ENCODE measurements around the gene GPS2. TPM values are rescaled to one million over a fixed set of nuclear protein-coding genes. Genes with fewer than 3 reads are reported as not detected.

GPS2 gene
- total and polyA plus RNA-seq, 2 experiments from 2014 or later = 83.4 to 122 TPM

DNA sequence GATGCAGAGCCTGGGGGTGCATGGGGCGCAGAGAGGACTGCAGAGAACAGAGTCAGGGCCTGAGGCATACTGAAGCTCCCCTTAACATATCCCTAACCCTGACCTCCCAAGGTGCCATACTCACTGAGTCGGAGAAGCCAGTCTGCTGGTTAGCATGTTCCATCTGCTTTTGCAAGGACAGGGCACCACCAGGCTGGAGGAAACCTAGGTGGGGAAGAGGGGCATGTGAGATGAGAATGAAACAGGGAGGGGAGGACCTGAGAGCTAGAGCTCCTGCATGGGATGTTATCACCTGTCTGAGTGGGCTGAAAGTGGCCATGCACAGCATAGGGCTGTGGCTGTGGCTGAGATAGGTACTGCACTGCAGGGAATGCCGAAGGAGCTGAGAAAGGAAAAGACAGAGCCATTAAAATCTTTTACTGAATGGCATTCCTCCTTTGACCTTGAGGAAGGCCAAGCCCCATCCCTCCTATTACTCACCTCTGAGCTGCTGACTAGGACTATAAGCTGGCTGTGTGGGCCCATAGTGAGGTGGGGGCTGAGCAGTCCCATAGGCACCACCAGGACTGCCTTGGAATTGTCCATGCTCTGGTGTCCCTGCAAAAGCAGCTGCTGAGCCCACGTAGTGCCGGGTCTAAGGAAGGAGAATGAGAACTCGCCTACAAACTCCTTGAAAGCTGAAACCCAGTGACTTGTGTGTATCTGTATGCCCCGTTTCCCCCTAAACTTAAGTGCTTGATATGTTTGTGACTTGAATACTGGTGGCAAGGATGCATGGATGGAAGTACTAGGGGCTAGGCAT lies 1.9 kb downstream of the GPS2 start:
- Histone ChIP-seq H3K79me2 (replicated peaks; ENCODE audit: insufficient read depth) (peaks cover 40% of the 10 kb centered on the region), H3K4me2 (peak overlapping the region; percentile 99), H3K4me3 (peak overlapping the region; percentile 94; the same call in 1 of the 2 replicates), H3K4me1 (ENCODE audit: insufficient read depth) (peaks cover 27% of the 10 kb centered on the region; the same call in 1 of the 2 replicates), H3F3A (replicated peaks; ENCODE audit: low read depth) (peaks cover 76% of the 10 kb centered on the region), H3K36me3 (ENCODE audit: insufficient read depth) (peaks cover 37% of the 10 kb centered on the region), H3K27me3 (ENCODE audit: insufficient read depth) (no peaks in the 10 kb centered on the region), H3K27ac (ENCODE audit: low read depth) (peak overlapping the region; percentile 84), H3K9me2 (ENCODE audit: insufficient read depth) (no peaks in the 10 kb centered on the region), H4K20me1 (replicated peaks; ENCODE audit: insufficient read depth) (peaks cover 45% of the 10 kb centered on the region), H2AFZ (no peak overlapping the region)
- ATAC-seq (peak; percentile 35), DNase-seq (ENCODE audit: low spot score) (peak; percentile 69)
- Mint-ChIP-seq H3K27ac (peak overlapping the region; percentile 69), H3K4me1 (peaks cover 56% of the 10 kb centered on the region), H3K9me3 (peaks cover 7% of the 10 kb centered on the region; the same call in 1 of the 3 replicates), H3K27me3 (ENCODE audit: insufficient read depth, low read depth, poor library complexity) (peaks cover 40% of the 10 kb centered on the region), H3K36me3 (ENCODE audit: low read depth) (peaks cover 88% of the 10 kb centered on the region), H3K4me3 (peak overlapping the region; percentile 87)
- no peak for TF ChIP-seq NANOG (IDR thresholded peaks at IDR 0.05; ENCODE audit: borderline replicate concordance)
- TF ChIP-seq EZH2 (IDR thresholded peaks at IDR 0.05; ENCODE audit: low read depth, unreplicated experiment) = no peak
- TF ChIP-seq, protein P1, sequence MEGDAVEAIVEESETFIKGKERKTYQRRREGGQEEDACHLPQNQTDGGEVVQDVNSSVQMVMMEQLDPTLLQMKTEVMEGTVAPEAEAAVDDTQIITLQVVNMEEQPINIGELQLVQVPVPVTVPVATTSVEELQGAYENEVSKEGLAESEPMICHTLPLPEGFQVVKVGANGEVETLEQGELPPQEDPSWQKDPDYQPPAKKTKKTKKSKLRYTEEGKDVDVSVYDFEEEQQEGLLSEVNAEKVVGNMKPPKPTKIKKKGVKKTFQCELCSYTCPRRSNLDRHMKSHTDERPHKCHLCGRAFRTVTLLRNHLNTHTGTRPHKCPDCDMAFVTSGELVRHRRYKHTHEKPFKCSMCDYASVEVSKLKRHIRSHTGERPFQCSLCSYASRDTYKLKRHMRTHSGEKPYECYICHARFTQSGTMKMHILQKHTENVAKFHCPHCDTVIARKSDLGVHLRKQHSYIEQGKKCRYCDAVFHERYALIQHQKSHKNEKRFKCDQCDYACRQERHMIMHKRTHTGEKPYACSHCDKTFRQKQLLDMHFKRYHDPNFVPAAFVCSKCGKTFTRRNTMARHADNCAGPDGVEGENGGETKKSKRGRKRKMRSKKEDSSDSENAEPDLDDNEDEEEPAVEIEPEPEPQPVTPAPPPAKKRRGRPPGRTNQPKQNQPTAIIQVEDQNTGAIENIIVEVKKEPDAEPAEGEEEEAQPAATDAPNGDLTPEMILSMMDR (conservative IDR thresholded peaks at IDR 0.05; ENCODE audit: low read depth in 2 of 2) = 0 out of 4 replicates have a peak, but pooled peaks of 1 of the 2 experiments have one; percentile 30
- peak; percentile 35 for TF ChIP-seq POLR2AphosphoS5 (IDR thresholded peaks at IDR 0.05; ENCODE audit: low read depth)

DNA sequence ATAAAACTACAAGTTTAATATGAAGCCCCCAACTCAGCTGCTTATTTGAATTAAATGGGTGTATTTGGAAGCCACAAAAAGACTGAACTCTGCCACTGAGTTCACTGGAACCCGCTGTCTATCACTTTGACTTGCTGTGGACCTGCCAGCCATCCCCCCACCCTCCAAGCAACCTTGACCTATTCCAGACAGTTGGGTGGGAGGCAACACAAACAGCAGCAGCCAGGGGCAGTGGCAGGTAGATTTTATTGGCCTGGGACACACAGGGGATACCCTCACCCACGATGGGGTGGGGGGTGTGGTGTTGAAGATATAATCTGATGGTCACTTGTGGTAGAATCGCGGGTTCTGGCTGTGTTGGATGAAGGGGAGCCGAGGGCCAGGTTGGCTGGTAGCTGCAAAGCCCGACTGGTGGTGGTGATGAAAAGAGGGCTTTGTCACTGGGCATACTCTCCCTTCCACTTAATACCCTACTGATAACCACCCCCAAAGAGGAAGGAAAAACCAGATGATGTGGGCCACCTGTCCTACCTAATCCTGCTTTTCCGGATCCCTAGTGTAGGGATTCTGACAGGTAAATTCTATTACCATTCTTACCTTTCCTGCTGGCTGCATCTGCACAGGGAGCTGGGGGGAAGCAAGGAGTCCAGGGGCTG lies 2.6 kb downstream of the GPS2 start:
- Mint-ChIP-seq H3K9me3 (peaks cover 7% of the 10 kb centered on the region; the same call in 1 of the 3 replicates), H3K27me3 (ENCODE audit: insufficient read depth, low read depth, poor library complexity) (peaks cover 40% of the 10 kb centered on the region), H3K4me3 (peak overlapping the region; percentile 87; the same call in 2 of the 3 replicates), H3K36me3 (ENCODE audit: low read depth) (peaks cover 82% of the 10 kb centered on the region), H3K4me1 (peaks cover 56% of the 10 kb centered on the region), H3K27ac (peak overlapping the region; percentile 79)
- Histone ChIP-seq H2AFZ (no peak overlapping the region), H4K20me1 (replicated peaks; ENCODE audit: insufficient read depth) (peaks cover 45% of the 10 kb centered on the region), H3K79me2 (replicated peaks; ENCODE audit: insufficient read depth) (peaks cover 43% of the 10 kb centered on the region), H3K27ac (ENCODE audit: low read depth) (peak overlapping the region; percentile 84), H3K36me3 (ENCODE audit: insufficient read depth) (peaks cover 37% of the 10 kb centered on the region), H3K4me1 (ENCODE audit: insufficient read depth) (peaks cover 27% of the 10 kb centered on the region; the same call in 1 of the 2 replicates), H3K27me3 (ENCODE audit: insufficient read depth) (no peaks in the 10 kb centered on the region), H3K4me2 (no peak overlapping the region), H3K4me3 (no peak overlapping the region), H3F3A (replicated peaks; ENCODE audit: low read depth) (peaks cover 75% of the 10 kb centered on the region), H3K9me2 (ENCODE audit: insufficient read depth) (no peaks in the 10 kb centered on the region)
- DNase-seq (ENCODE audit: low spot score) (no peak), ATAC-seq (no peak)
- TF ChIP-seq JUNB (IDR thresholded peaks at IDR 0.05; ENCODE audit: unreplicated experiment) (no peak), ZNF114 (CRISPR knock-in tag; IDR thresholded peaks at IDR 0.05) (no peak), CREB1 (CRISPR knock-in tag; IDR thresholded peaks at IDR 0.05; ENCODE audit: low read depth) (no peak), EZH2phosphoT487 (IDR thresholded peaks at IDR 0.05; ENCODE audit: unreplicated experiment) (no peak)
- TF ChIP-seq, protein P2, sequence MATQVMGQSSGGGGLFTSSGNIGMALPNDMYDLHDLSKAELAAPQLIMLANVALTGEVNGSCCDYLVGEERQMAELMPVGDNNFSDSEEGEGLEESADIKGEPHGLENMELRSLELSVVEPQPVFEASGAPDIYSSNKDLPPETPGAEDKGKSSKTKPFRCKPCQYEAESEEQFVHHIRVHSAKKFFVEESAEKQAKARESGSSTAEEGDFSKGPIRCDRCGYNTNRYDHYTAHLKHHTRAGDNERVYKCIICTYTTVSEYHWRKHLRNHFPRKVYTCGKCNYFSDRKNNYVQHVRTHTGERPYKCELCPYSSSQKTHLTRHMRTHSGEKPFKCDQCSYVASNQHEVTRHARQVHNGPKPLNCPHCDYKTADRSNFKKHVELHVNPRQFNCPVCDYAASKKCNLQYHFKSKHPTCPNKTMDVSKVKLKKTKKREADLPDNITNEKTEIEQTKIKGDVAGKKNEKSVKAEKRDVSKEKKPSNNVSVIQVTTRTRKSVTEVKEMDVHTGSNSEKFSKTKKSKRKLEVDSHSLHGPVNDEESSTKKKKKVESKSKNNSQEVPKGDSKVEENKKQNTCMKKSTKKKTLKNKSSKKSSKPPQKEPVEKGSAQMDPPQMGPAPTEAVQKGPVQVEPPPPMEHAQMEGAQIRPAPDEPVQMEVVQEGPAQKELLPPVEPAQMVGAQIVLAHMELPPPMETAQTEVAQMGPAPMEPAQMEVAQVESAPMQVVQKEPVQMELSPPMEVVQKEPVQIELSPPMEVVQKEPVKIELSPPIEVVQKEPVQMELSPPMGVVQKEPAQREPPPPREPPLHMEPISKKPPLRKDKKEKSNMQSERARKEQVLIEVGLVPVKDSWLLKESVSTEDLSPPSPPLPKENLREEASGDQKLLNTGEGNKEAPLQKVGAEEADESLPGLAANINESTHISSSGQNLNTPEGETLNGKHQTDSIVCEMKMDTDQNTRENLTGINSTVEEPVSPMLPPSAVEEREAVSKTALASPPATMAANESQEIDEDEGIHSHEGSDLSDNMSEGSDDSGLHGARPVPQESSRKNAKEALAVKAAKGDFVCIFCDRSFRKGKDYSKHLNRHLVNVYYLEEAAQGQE (IDR thresholded peaks at IDR 0.05; ENCODE audit: unreplicated experiment) = no peak
- TF ChIP-seq, protein P1 (conservative IDR thresholded peaks at IDR 0.05; ENCODE audit: low read depth in 2 of 2) = no peak
